ENCODE measurements around the gene AIFM1.

GRCh38 chrX:130103605-130104004 is 62.0 kb downstream of the AIFM1 start:
- TF ChIP-seq POLR2AphosphoS5 (IDR thresholded peaks at IDR 0.05; ENCODE audit: low read depth, low read length) (no peak), REST (IDR thresholded peaks at IDR 0.05; ENCODE audit: insufficient read depth in 1 of 2, low read depth in 2 of 2, low read length in 2 of 2) (no peak), FOXP2 (optimal IDR thresholded peaks at IDR 0.05; ENCODE audit: borderline replicate concordance, extremely low read depth, extremely low read length, insufficient read depth) (no peak)

Data from PFSK-1 (cell line).